ENCODE data around the gene ANAPC5.

DNA sequence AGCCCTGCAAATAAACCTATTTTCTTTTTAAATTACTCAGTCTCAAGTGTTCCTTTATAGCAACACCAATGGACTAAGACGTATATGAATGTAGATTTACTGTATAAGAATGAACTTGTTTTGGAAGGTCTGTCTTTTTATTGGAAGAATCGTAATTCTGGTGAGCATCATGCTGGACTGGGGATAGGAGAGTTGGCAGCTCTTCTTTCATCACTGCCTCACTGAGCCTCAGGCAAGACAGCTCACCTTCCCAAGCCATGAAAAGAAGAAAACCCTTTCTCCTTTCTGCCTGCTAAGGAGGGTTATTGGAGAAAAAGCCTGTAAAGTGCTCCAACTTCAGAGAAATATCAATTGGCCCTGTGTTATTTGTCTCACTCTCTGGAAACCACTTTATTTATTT, 38.6 kb upstream of the ANAPC5 start:
- TF ChIP-seq POLR2A (IDR thresholded peaks at IDR 0.05; ENCODE audit: low read depth, low read length) (no peak), TAF1 (IDR thresholded peaks at IDR 0.05; ENCODE audit: low read depth, low read length) (no peak), POLR2AphosphoS5 (IDR thresholded peaks at IDR 0.05; ENCODE audit: low read depth, low read length) (no peak), SPI1 (IDR thresholded peaks at IDR 0.05; ENCODE audit: low read depth, low read length) (no peak)

Measured in GM12891 (cell line).